Motor neuron (in vitro differentiated cells): ENCODE data around the gene IL4R. TPM values are rescaled to one million over a fixed set of nuclear protein-coding genes. Genes with fewer than 3 reads are reported as not detected.

Experiments used
- ATAC-seq, 8 experiments: fragments of 200-7000 bp; cut with Tn5 transposase; replicated peaks in 6 of 8; 2 replicates each; pipeline ENCODE4 v1.8.0; 2021; ENCODE audit warnings: mild to moderate bottlenecking in 8 of 8, moderate library complexity in 8 of 8
- H3K27ac ChIP-seq, 2 donors: fragments of 250-450 bp; sonication (Bioruptor Pico); 2 replicates each; pipeline ENCODE4 v1.9.0; 2021; ENCODE audit warnings: antibody characterized with exemption in 2 of 2, mild to moderate bottlenecking in 2 of 2, moderate library complexity in 1 of 2
- H3K4me1 ChIP-seq, 2 donors: fragments of 250-450 bp; sonication (Bioruptor Pico); replicated peaks in 1 of 2; 2 replicates each; pipeline ENCODE4 v1.6.1; 2021; ENCODE audit warnings: antibody characterized with exemption in 2 of 2, mild to moderate bottlenecking in 2 of 2, moderate library complexity in 1 of 2
- H3K4me3 ChIP-seq, 5 donors: fragments of 250-450 bp; sonication (Bioruptor Pico); 2 replicates each; pipeline ENCODE4 v1.9.0; 2021; ENCODE audit warnings: antibody characterized with exemption in 5 of 5, mild to moderate bottlenecking in 5 of 5, moderate library complexity in 4 of 5
- WGBS, 10 experiments: fragments of 450-650 bp; shearing (Covaris generic); methylation state at CpG; one replicate each; pipeline ENCODE4 v1.0.0; 2022; 5-methylcytosine and 5-hydroxymethylcytosine counted together
- in situ Hi-C, 9 experiments: fragments of 400-800 bp; cut with MboI; loops; one replicate each; pipeline ENCODE4 v1.15.0; 2021; ENCODE audit warnings: low sequenced_read_pairs in 9 of 9, low pct_unique_long_range_greater_than_20kb in 2 of 9; ENCODE audit not compliant: unreplicated experiment in 9 of 9
- total RNA-seq, 8 experiments: library from RNA; unstranded; fragments of 300-600 nt; gene quantifications; 2 replicates each; pipeline versions ENCODE4 v1.2.3 to v1.2.4, GENCODE V29; 2022

The IL4R gene
- total RNA-seq, 8 experiments from 2014 or later = 0.33 to 14.6 (median 4.3) TPM

- Histone ChIP-seq H3K27ac (no peak overlapping the region), H3K4me1 (no peaks in the 10 kb centered on the region), H3K4me3 (no peak overlapping the region)
- peak; percentile 63 to 99 (median 96) for ATAC-seq
- in situ Hi-C loops = no loop called here
- 0 to 100% (median 41%) methylated on average over 1 to 8 of the region's 9 CpGs; no CpG with 5 or more reads in 1 of the 10 experiments for WGBS, 10 experiments
Observed at GRCh38 chr16:27374804-27375425, 61.1 kb downstream of the IL4R start.

DNA sequence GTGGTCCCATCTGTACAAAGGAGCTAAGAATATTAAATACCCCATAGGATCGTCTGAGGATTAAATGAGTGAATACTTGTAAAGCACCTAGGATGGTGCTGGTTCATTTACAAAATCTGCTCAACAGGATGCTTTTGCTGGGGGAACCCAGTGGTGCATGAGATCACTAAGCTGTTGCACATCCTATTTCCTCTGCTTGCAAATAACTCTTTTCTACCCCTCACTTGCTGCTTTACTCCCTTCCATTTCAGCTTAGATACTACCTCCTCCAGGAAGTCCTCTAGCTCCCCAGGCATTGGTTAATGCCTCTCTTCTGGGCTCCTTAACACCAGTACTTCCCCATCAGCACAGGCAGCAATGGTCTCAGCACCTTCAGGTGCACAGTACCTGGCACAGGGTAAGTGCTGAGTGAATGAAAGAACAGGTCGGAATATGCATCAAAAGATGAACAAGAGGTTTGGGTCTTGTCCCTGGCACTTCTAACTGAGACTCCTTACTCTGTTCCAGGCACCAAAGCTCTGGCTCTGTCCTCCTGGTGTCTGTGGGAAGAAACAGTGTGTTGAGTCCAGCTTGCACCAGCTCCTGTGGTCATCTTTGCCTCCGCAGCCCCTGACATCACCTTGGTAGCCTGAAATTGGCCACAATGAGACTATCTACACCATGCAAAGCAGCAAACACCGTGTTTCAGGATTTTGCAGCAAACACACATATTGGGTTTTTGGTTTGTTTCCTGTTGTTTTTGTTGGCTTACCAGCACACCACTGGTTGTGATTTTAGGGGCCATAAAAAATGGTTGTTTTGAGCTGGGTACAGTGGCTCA lies 64.1 kb downstream of the IL4R start:
- in situ Hi-C loops = no loop called here
- ATAC-seq = no peak

GRCh38 chr16:27378871-27379481 lies 65.2 kb downstream of the IL4R start:
- Histone ChIP-seq H3K4me3 (no peak overlapping the region), H3K4me1 (no peaks in the 10 kb centered on the region), H3K27ac (no peak overlapping the region)
- in situ Hi-C loops = no loop called here
- 20 to 80% (median 50%) methylated on average over 1 to 2 of the region's 11 CpGs; no CpG with 5 or more reads in 5 of the 10 experiments for WGBS, 10 experiments
- ATAC-seq = no peak

More for the DNA sequence above, 64.1 kb downstream of the IL4R start:
- Histone ChIP-seq H3K4me1 (no peaks in the 10 kb centered on the region), H3K4me3 (no peak overlapping the region), H3K27ac (no peak overlapping the region)
- 17 to 86% (median 60%) methylated on average over 1 to 3 of the region's 4 CpGs; no CpG with 5 or more reads in 2 of the 10 experiments for WGBS, 10 experiments

- H3K27ac ChIP-seq = no peak overlapping the region
- H3K4me1 ChIP-seq = no peaks in the 10 kb centered on the region
- in situ Hi-C loops = no loop called here
- no peak overlapping the region for H3K4me3 ChIP-seq
- ATAC-seq = no peak
- 78 to 100% (median 83%) methylated on average over 1 to 9 of the region's 9 CpGs; no CpG with 5 or more reads in 3 of the 10 experiments for WGBS, 10 experiments
Observed at GRCh38 chr16:27379919-27380318, 66.1 kb downstream of the IL4R start.

DNA sequence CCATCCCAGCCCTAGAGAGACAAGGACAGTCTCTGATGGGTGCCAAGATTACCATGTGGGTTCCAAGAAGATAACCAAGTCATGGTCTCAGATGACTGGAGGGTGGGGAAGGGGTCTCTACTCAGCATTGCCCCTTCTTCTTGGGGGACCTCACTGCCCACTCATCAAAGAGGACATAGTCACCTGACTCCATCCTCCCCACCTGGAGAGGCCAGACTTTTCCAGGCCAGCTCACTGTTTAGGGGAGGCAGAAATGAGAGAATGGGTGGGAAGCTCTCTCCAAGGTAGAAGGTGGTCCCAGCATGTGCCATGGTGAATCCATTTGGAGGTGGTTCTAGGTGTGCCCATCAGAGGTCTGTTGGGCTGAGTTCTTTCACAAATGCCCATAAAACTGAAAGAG lies 67.5 kb downstream of the IL4R start:
- Histone ChIP-seq H3K4me1 (no peaks in the 10 kb centered on the region), H3K4me3 (no peak overlapping the region), H3K27ac (no peak overlapping the region)
- ATAC-seq = no peak
- in situ Hi-C loops = no loop called here

DNA sequence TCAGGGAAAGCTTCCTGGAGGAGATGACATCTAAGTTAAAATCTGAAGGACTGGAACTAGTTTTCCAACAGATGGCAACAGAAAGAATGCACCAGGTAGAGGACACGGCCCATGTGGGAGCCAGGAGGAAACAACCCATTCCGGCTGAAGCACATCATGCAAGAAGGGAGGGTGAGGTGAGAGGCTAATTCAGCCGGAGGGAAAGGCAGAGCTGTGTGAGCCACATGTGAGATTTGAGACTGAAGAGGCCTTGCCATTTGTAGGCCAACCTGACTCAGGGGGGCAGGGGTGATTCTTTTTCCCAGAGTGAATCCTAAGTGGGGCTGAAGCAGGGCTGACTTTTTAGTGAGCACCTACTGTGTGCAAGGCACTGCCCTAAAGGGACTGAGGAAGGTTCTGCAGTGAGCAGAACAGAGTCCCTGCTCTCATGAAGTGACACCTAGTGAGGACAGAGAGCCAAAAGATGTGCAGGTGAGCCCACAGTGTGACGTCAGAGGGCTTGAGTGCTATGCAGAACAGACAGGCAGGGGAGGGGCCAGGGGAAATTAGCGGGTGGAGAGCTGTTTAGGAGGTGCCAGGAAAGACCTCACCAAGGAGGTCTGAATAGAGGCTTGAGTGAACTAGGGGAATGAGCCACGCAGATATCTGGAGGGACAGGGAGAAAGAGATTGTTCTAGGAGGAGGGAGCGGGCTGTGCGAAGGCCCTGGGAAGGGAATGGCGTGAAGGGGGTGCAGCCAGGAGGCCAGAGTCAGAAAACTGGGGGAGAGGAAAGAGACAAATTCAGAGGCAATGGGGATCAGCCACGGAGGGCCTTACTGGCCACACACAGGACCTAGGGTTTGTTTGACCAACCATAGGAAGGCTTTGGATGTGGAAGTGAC lies 68.4 kb downstream of the IL4R start:
- WGBS, 10 experiments = 13 to 93% (median 64%) methylated on average over 1 to 9 of the region's 10 CpGs
- in situ Hi-C loops = no loop called here

GRCh38 chr16:27383556-27384243 lies 69.9 kb downstream of the IL4R start:
- in situ Hi-C loops = no loop called here
- Histone ChIP-seq H3K4me3 (no peak overlapping the region), H3K4me1 (no peaks in the 10 kb centered on the region), H3K27ac (no peak overlapping the region)
- ATAC-seq = no peak
- WGBS, 10 experiments = 55 to 89% (median 74%) methylated on average over 1 to 11 of the region's 15 CpGs; no CpG with 5 or more reads in 2 of the 10 experiments

More for the DNA sequence above, 68.4 kb downstream of the IL4R start:
- ATAC-seq = peak in 2 of 8 experiments; percentile 68 to 77
- Histone ChIP-seq H3K4me3 (no peak overlapping the region), H3K4me1 (no peaks in the 10 kb centered on the region), H3K27ac (no peak overlapping the region)

GRCh38 chr16:27384425-27384824 lies 70.7 kb downstream of the IL4R start:
- no peak for ATAC-seq
- H3K27ac ChIP-seq = no peak overlapping the region
- in situ Hi-C loops = no loop called here
- no peaks in the 10 kb centered on the region for H3K4me1 ChIP-seq
- 0 to 90% (median 62%) methylated on average over 1 to 5 of the region's 5 CpGs for WGBS, 10 experiments
- no peak overlapping the region for H3K4me3 ChIP-seq

DNA sequence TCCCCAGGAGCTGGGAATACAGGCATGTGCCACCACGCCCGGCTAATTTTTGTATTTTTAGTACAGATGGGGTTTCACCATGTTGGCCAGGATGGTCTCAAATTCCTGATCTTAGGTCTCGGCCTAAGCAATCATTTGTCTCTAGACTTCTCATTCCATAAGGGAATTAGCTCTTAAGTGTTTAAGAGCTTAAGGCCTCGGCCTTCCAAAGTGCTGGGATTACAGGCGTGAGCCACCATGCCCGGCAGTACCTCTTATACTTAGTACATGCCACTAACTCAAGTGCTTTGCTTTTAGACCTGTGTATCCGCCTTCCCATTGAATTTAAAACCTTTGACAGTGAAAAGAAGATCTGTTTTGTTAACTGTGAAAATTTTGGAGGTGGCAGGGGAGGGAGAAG lies 71.6 kb downstream of the IL4R start:
- in situ Hi-C loops = no loop called here
- no peak for ATAC-seq
- Histone ChIP-seq H3K27ac (no peak overlapping the region), H3K4me3 (no peak overlapping the region), H3K4me1 (no peaks in the 10 kb centered on the region)
- 37 to 100% (median 56%) methylated on average over 1 to 7 of the region's 7 CpGs; no CpG with 5 or more reads in 2 of the 10 experiments for WGBS, 10 experiments

DNA sequence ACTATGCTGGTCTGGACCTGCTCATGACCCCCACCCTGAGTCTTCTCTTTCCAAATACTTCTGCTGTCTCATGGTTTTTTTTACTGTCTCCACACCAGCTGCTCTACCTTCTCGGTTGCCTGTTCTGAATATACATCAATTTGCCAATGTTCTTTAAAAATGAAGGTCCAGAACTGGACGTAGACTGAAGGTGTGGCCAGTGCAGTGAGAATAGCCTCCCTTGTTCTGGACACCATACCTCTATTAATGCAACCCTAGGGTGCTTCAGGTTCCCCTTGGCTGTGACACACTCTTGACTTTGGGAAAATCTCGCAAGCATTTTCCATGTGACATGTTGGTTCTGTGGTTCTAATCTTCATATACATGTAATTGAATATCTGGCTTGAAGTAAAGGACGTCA lies 72.9 kb downstream of the IL4R start:
- ATAC-seq = no peak
- Histone ChIP-seq H3K4me1 (no peaks in the 10 kb centered on the region), H3K4me3 (no peak overlapping the region), H3K27ac (no peak overlapping the region)
- WGBS, 10 experiments = 17 to 100% (median 66%) methylated on average over 1 to 4 of the region's 4 CpGs; no CpG with 5 or more reads in 1 of the 10 experiments
- in situ Hi-C loops = no loop called here

DNA sequence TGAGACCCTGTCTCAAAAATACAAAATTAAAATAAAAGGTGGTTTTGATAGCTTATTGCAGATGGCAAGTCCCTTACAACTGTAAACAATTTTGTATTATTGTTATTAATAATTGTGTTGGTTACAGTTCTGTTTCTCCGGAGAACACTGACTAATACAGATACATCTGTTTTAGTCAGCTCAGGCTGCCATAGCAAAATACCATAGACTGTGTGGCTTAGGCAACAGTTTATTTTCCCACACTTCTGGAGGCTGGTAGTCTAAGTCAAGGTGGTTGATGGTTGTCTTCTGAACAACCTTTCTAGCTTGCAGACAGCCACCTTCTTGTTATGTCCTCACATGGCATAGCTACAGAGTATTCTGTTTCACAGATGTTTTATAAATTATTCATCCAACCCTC lies 74.0 kb downstream of the IL4R start:
- Histone ChIP-seq H3K4me1 (no peaks in the 10 kb centered on the region), H3K4me3 (no peak overlapping the region), H3K27ac (no peak overlapping the region)
- WGBS, 10 experiments = 50 to 100% (median 86%) methylated on average over 1 of the region's 1 CpG; no CpG with 5 or more reads in 7 of the 10 experiments
- in situ Hi-C loops = no loop called here
- no peak for ATAC-seq

DNA sequence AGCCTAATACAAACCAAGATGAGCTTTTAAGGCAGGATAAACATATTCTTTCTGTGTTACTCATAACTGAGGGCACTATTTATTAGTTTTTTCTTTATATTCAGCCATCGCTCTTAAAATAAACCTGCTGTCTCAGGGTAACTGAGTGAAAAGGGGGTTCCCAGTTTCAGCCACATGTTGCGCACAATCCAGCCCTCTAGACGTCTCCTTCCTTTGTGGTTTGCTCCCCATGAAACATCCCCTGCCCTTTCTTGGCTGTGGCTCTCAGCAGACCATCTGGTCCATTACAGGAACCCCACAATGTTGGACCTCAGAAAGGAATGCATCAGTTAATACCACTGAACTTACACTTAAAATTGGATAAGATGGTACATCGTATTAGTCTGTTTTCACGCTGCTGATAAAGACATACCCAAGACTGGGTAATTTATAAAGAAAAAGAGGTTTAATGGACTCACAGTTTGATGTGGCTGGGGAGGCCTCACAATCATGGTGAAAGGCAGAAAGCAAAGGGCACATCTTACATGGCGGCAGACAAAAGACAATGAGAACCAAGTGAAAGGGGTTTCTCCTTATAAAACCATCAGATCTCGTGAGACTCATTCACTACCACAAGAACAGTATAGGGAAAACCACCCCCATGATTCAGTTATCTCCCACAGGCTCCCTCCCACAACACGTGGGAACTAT lies 75.6 kb downstream of the IL4R start:
- Histone ChIP-seq H3K4me1 (no peaks in the 10 kb centered on the region), H3K4me3 (no peak overlapping the region), H3K27ac (no peak overlapping the region)
- in situ Hi-C loops = no loop called here
- WGBS, 10 experiments = 0 to 100% (median 72%) methylated on average over 1 to 7 of the region's 8 CpGs; no CpG with 5 or more reads in 2 of the 10 experiments
- no peak for ATAC-seq
